Measurements from ENCODE around the gene GRID2.

DNA sequence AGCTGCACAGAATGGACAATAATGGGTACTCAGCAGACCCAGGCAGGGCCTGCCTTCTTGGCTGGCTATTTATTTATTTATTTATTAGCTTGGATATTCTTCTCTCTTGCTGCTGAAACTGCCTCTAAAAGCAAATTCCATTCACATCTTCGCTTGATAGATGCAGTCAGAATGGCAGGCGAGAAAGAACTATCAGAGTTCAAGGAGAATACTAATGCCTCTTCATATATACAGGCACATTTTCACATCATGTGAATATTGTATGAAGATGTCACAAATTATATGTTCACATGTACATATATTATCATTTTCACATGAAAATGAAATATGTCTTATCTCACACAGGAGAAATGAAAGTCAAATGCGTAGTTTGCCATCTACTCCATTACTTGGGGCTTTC is 1045.1 kb downstream of the GRID2 start:
- TF ChIP-seq CTCF (IDR thresholded peaks at IDR 0.05) (no peak), POLR2A (IDR thresholded peaks at IDR 0.05) (no peak)

Data from tibial nerve (tissue), 3 donors.